Amniotic stem cell (primary cell): ENCODE data around the gene STARD3.

Experiments
- DNase-seq: peaks from one replicate; lab custom pipeline; 2025; lab: John Stamatoyannopoulos, UW

Gene STARD3

DNA sequence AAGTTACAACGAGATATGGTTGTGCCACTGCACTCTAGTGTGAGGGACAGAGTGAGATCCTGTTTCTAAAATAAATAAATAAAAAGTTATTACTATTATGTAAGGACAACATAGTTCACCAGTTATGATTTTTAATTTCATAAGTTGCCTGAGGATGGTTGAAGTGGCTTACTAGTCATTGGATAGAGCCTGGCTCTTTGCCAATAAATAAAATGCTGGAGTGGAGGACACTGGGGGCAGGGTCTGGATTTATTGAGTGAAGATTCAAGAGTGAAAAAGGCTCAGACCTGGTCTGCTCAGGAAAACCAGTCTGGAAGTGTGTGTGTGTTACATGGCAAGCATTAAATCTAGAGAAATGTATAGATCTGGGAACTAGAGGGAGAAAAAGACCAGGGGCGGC is 2.1 kb downstream of the STARD3 start:
- no peak for DNase-seq

GRCh38 chr17:39639566-39640458 is 2.9 kb downstream of the STARD3 start:
- no peak for DNase-seq

- no peak for DNase-seq
Measured at GRCh38 chr17:39640591-39641031, 3.7 kb downstream of the STARD3 start.

GRCh38 chr17:39641097-39641496 is 4.2 kb downstream of the STARD3 start:
- no peak for DNase-seq

GRCh38 chr17:39641883-39642282 is 4.9 kb downstream of the STARD3 start:
- DNase-seq: no peak

DNA sequence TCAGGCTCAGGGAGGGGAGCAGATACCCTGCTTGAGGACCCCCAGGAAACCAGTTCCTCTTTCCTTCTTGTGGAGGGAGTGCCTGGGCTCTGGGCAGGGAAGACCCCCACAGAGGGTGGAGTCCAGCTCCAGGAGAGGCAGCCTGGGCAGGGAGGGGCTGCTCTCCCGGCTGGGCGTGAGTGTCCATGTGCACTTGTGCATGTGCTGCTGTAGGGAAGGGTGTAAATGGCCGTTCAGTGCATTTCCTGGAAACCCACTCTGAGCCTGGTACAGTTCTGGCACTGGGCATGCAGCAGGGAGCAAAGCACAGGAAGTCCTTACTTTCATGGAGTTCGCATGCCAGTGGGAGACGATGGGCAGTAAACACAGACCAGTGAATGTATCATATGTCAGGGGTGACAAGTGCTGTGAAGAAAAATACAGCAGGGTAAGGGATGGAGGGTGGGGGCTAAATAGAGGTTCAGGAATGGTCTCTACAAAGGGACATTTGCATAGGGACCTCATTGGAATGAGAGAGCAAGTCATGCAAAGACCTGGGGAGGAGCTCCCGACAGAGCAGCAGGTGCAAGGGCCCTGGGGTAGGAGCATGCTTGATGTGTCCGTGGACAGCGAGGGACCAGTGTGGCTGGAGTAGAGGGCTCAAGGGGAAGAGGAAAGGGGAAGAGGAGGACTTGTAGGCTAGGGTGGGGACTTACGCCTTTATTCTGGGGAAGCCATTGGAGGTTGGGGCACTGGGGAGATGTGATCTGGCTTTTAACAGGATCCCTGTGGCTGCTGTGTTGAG is 5.5 kb downstream of the STARD3 start:
- DNase-seq: no peak

DNA sequence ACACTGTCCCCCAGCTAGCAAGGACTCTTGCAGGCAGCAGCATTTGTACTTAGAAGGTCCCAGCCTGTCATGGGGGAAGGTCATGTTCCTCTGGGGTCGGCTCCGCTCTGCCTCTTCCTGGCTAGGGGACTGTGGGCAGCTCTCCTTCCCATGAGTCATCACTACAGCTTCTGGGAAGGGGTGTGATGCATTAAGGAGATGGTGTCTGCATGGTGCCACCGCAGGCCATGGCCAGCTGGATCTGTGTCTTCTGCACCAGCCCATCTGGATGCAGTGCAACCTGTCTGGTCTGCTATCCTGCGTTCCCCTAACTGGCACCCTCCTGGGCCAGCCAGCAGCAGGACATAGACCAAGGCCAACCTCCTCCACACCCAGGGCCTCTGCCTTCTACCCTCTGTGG is 6.3 kb downstream of the STARD3 start:
- no peak for DNase-seq

DNA sequence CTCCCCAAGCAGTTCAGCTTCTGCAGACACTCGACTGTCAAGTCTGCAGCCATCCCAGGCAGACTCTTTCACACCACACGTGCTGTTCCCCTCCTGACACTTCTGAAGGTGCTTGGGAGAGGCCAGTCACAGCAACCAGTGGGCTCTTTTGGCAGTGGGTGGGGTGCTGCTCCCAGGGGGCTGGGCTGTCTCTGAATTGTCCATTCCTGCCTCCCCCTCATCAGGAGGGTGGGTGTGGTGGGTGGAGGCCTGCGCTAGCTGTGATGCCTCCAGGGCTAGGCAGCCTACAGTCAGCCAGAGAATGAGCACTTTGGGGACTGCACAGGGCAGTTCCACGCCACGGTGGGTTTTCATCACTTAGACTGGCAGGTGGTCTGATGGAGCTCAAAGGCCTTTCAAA is 10.3 kb downstream of the STARD3 start:
- no peak for DNase-seq

GRCh38 chr17:39648616-39649366 is 11.8 kb downstream of the STARD3 start:
- DNase-seq: no peak

DNA sequence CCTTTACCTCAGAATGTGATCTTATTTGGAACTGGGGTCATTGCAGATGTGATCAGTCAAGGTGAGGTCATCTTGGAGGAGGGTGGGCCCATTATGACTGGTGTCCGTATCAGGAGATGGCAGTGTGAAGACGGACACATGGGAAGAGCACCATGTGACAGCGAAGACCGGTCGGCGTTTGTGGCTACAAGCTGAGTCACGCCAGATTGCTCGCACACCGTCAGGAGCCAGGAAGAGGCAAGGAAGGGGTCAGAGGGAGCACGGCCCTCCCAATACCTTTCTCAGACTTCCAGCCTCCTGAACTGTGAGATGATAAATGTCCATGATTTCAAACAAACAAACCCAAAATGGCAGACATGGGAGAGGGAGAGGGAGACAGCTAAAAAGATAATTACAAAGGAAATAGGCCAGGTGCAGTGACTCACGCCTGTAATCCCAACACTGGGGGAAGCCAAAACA is 13.2 kb downstream of the STARD3 start:
- no peak for DNase-seq

GRCh38 chr17:39651923-39652586 is 15.1 kb downstream of the STARD3 start:
- no peak for DNase-seq

DNA sequence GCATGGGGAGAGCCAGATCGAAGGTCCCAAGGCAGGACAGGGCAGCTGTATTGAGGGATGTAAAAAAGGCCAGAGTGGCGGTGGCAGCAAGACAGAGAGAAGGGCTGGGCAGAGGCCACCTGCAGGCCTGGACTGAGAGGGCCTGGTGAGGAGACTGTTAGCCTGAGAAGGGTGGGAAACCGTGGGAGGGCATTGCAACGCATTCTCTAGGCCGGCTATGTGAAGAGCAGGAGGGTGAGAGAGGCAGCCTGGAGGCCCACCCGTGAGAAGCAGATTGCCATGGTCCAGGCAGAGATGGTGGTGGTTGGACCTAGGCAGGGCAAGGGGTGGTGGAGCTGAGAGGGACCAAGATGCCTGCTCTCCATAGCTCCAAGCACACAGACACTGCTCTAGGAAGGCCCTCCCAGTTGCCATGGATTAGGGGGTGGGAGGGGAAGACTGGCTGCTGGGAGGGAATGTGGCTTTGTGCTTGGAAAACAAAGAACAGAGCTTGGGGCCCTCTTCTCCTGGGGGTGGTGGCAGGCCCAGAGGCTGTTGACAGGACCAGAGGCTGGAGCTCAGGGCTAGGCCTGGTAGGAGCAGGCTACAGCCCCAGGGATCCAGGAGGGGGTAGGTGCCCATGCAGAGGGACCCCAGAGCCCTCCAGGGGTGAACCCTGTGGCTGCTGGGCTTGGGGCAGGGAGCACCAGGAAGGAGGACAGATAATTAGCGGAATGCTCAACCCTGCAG is 15.8 kb downstream of the STARD3 start:
- DNase-seq: no peak

DNA sequence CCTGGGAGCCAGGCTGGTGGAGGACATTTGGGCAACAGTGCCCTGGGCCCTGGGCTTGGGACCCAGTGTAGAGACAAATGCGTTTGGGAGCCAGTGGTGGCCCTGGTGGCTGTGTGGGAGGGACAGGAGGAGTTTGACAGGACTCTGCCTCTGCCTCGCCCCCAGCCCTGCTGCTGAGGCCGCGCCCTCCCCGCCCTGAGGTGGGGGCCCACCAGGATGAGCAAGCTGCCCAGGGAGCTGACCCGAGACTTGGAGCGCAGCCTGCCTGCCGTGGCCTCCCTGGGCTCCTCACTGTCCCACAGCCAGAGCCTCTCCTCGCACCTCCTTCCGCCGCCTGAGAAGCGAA is 16.3 kb downstream of the STARD3 start:
- DNase-seq: no peak

- DNase-seq: no peak
Measured at GRCh38 chr17:39653662-39654331, 16.9 kb downstream of the STARD3 start.

GRCh38 chr17:39655105-39655504 is 18.2 kb downstream of the STARD3 start:
- DNase-seq: no peak

GRCh38 chr17:39658346-39658745 is 21.4 kb downstream of the STARD3 start:
- DNase-seq: no peak

GRCh38 chr17:39658760-39659159 is 21.8 kb downstream of the STARD3 start:
- DNase-seq: no peak

DNA sequence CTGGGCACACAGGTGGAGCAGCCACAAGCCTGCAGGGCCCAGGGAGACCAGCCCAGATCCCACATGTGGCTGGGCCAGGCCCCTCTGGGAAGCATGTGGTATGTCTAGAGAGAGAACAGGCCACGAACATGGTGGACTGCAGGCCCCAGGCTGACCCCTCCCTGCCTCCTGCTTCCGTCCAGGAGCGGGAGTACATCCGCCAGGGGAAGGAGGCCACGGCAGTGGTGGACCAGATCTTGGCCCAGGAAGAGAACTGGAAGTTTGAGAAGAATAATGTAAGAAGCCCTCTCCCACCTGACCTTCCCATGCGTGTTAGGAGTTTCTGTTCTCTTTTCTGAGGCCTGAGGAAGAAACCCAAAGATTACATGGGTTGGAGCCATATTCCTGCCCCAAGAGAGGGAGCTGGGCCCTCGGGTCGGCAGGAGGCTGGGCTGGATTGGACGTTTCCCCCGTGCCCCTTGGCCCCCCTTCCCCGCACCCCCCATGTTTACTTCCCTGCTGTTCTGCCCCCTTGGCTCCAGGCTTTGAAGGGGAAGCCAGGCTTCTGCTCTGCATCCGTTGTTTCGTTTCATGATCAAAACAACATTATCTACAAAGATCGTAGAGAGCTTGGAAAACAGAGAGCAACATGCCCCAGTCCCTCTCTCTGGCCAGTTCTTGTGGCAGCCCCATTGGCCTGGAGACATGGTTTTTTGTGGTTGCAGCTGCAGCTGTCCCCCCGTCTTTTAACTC is 22.5 kb downstream of the STARD3 start:
- no peak for DNase-seq

GRCh38 chr17:39660011-39660360 is 23.0 kb downstream of the STARD3 start:
- no peak for DNase-seq
